ENCODE measurements around the gene PDXDC1.
A peak's percentile ranks its signal among the peaks of the same experiment; 100 is the strongest.
"Not testable (repeated sequence)": the region's sequence is repeated elsewhere in the genome, so short reads cannot be mapped to it uniquely, and the experiment has no call there.

PDXDC1 gene

GRCh38 chr16:15076161-15076560 is 101.3 kb downstream of the PDXDC1 start:
- not testable (repeated sequence) for DNase-seq

GRCh38 chr16:15080883-15081282 is 106.1 kb downstream of the PDXDC1 start:
- DNase-seq = not testable (repeated sequence)

DNA sequence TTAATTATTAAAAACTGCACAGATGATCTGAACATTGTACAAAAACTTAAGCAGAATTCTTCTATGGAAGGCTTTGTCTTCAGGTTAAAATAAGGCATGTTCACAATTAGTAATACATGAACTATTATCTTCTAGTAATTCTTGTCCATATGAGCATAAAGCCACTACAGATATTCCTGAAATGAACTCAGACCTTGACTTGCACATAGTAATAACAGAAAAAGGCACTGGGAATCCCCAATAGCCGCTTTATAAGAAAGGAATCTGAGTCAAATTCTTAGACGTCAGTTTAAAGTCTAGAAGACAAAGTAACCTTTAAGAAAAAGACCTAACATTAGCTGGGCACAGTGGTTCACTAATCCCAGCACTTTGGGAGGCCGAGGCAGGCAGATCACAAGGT is 108.0 kb downstream of the PDXDC1 start:
- DNase-seq = not testable (repeated sequence)

GRCh38 chr16:15090663-15091269 is 115.9 kb downstream of the PDXDC1 start:
- DNase-seq = not testable (repeated sequence)

- not testable (repeated sequence) for DNase-seq
These were observed 118.7 kb downstream of the PDXDC1 start for GRCh38 chr16:15093571-15093954.

DNA sequence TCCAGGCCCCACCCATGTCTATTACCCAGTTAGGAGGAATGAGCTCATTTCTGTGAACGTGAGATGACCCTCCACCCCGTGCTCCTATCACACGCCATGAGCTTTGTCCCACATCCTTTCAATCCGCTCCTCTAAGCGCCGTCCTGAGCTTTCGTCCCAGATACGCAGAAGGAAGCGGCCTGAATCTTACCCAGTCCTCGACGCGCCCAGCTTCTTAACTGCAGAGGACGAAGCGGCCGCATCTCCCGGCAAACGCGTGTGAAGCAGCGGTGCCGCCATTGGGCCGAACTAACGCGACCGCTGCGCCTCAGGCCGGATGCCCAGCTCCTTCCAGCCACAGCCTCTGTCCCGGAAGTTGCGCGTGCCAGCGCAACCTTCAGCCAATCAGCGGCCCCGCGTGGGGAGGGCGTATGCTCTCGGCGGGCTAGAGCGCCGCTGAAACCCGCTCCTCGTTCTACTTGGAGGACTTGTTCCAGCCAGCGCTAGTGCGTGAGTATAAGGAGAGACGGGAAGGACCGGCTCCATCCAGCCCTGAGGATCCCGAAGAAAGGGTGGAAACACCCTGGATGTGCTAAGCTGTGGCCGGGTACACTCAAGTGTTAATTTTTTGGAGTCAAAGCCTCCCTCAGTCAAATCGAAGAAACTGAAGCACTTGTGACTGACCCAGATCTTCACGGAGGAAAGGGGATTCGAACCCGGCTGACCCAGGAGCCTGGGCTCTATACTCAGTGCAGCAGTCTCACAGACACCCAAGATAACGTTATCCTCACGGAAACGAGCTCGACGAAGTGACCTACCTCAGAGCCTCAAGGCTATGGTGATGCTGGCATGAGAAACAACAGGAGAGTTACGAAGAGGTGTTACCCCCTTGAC is 119.4 kb downstream of the PDXDC1 start, which contains the start of gene RRN3:
RRN3 (minus strand) TSS at position 318 of the 873 bp plus-strand sequence; CDS start at position 279, 39 bp downstream.
- DNase-seq = peak; percentile 93

DNA sequence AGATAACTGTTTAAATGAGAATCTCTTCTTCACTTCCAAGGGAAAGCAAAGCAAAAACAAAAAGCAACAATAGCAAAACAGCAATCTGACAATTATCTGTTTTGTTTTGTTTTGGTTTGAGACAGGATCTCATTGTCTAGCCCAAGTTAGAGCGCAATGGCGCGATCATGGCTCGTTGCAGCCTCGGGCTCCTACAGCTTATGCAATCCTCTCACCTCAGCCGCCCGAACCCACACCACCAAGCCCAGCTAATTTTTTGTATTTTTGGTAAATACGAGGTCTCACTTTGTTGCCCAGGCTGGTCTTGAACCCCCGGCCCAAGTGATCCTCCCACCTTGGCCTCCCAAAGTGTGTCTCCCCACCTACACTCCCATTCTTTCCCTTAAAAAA is 121.8 kb downstream of the PDXDC1 start:
- not testable (repeated sequence) for DNase-seq

GRCh38 chr16:15099366-15099909 is 124.6 kb downstream of the PDXDC1 start:
- DNase-seq = not testable (repeated sequence)

DNA sequence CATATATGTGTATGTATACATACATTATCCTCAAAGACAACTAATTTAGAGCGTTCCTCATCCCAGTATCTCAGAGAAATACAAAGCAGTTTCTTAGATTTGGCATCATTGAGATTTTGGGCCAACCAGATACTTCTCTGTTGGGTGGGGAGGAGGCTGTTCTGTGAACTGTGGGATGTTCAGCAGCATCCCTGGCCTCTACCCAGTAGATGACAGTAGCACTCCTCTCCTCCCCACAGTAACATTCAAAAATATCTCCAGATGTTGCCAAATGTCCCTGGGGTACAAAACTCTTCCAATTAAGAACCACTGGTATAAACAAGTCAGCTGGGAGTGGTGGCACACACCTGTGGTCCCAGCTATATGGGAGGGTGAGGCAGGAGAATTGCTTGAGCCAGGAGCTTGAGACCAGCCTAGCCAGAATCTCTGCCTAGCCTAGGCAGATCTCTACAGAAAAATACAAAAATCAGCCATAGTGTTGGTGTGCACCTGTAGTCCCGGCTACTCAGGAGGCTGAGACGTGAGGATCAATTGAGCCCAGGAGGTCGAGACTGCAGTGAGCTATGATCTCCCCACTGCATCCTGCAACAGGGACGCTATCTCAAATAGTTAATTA is 125.7 kb downstream of the PDXDC1 start:
- DNase-seq = not testable (repeated sequence)

- not testable (repeated sequence) for DNase-seq
These were observed 153.0 kb downstream of the PDXDC1 start for GRCh38 chr16:15127641-15128425.

GRCh38 chr16:15130256-15130932 is 155.6 kb downstream of the PDXDC1 start:
- not testable (repeated sequence) for DNase-seq

- not testable (repeated sequence) for DNase-seq
These were observed 156.3 kb downstream of the PDXDC1 start for GRCh38 chr16:15130943-15131700.

GRCh38 chr16:15132719-15133428 is 158.0 kb downstream of the PDXDC1 start:
- DNase-seq = not testable (repeated sequence)

DNA sequence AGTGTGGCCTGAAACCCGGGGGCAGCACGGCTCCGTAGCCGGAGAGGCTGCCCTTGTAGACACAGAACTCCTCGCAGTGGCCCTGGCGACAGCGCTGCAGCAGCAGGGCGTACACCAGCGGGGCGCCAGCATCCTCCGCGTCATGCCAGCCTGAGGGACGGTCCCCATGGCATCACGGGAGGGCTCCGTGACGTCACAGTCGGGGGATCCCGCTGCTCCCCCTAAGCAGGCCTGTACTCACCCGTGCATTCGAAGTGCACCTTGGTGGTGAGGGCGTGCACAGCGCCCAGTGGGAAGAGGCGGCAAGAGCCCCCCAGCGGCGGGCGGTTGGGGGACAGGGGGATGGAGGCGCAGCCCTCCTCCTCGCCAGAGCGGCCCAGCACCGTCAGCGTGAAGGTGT is 158.7 kb downstream of the PDXDC1 start:
- not testable (repeated sequence) for DNase-seq

- DNase-seq = not testable (repeated sequence)
These were observed 160.1 kb downstream of the PDXDC1 start for GRCh38 chr16:15134752-15135482.

GRCh38 chr16:15135483-15136360 is 160.9 kb downstream of the PDXDC1 start:
- DNase-seq = not testable (repeated sequence)

DNA sequence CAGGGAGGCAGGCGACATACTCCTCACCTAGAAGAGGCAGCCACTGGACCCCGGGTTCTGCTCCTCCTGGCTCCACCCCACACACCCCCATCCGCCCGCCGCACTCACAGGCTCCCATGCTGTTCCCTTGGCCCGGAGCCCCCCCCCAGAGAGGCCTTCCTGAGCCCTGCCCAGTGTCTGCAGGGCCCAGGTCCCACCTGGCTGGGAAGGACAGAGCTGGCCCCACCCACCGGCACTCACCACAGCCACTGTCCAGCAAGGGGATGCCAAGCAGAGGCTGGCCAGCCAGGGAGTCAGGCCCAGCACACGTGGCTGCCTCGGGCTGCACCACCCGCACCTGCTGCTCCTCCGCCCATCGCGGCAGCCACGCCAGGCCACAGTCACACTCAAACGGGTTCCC is 162.7 kb downstream of the PDXDC1 start:
- not testable (repeated sequence) for DNase-seq

All from NCI-H774 (cell line).